Keratinocyte (primary cell): Measurements from ENCODE around the gene FAM124A. TPM values are rescaled to one million over a fixed set of nuclear protein-coding genes. Genes with fewer than 3 reads are reported as not detected.

Experiments
- DNase-seq: peaks from one replicate; pipeline ENCODE4 v3.0.0-alpha.2; 2011; ENCODE audit warnings: low read depth, missing footprints, low spot score
- FAIRE-seq: peaks from 2 replicates; lab custom pipeline; 2011; peaks lifted over from hg19 to GRCh38; lab: Jason Lieb, UNC
- H2AFZ ChIP-seq: 2 replicates; pipeline ENCODE4 v1.6.0; 2012; ENCODE audit warnings: low read length, control low read depth, inconsistent platforms; ENCODE audit not compliant: control insufficient read depth
- H3K27ac ChIP-seq: 2 replicates; pipeline ENCODE4 v1.5.1; 2011; ENCODE audit warnings: low read length; ENCODE audit not compliant: control insufficient read depth, insufficient read depth
- H3K27me3 ChIP-seq: 3 replicates; pipeline ENCODE4 v1.6.0; 2011; ENCODE audit warnings: low read length; ENCODE audit not compliant: control insufficient read depth, insufficient read depth; ENCODE audit errors: extremely low read depth
- H3K36me3 ChIP-seq, 2 experiments: 2 replicates in 1 of 2; 3 replicates in 1 of 2; pipeline ENCODE4 v1.5.1; 2011; ENCODE audit warnings: low read length in 2 of 2, mild to moderate bottlenecking in 1 of 2; ENCODE audit not compliant: control insufficient read depth in 2 of 2, insufficient read depth in 2 of 2; ENCODE audit errors: extremely low read depth in 1 of 2
- H3K4me1 ChIP-seq: 3 replicates; pipeline ENCODE4 v1.5.1; 2011; ENCODE audit warnings: low read length; ENCODE audit not compliant: control insufficient read depth, insufficient read depth; ENCODE audit errors: extremely low read depth
- H3K4me2 ChIP-seq: 3 replicates; pipeline ENCODE4 v1.6.0; 2011; ENCODE audit warnings: low read depth, low read length; ENCODE audit not compliant: control insufficient read depth, insufficient read depth; ENCODE audit errors: extremely low read depth
- H3K4me3 ChIP-seq, 3 experiments: fragments of 200-600 bp in 1 of 3; sonication (generic) in 1 of 3; 2 replicates in 2 of 3; 3 replicates in 1 of 3; pipeline ENCODE4 v1.5.1; 2011 to 2016; ENCODE audit warnings: low read length in 3 of 3, mild to moderate bottlenecking in 3 of 3, control low read depth in 2 of 3, inconsistent platforms in 1 of 3, low read depth in 1 of 3, mixed read lengths in 1 of 3, mixed run types in 1 of 3, moderate library complexity in 1 of 3; ENCODE audit not compliant: control insufficient read depth in 2 of 3, insufficient read depth in 2 of 3; ENCODE audit errors: extremely low read depth in 1 of 3
- H3K79me2 ChIP-seq: 2 replicates; pipeline ENCODE4 v1.6.0; 2012; ENCODE audit warnings: low read length; ENCODE audit not compliant: control insufficient read depth, insufficient read depth
- H3K9ac ChIP-seq: 3 replicates; pipeline ENCODE4 v1.6.0; 2011; ENCODE audit warnings: low read length; ENCODE audit not compliant: control insufficient read depth, insufficient read depth; ENCODE audit errors: extremely low read depth
- H3K9me1 ChIP-seq: 3 replicates; pipeline ENCODE4 v1.6.0; 2011; ENCODE audit warnings: low read length; ENCODE audit not compliant: control insufficient read depth, insufficient read depth; ENCODE audit errors: extremely low read depth
- H3K9me3 ChIP-seq: 2 replicates; pipeline ENCODE4 v1.5.1; 2012; ENCODE audit warnings: low read depth, low read length; ENCODE audit not compliant: control insufficient read depth
- H4K20me1 ChIP-seq: 3 replicates; pipeline ENCODE4 v1.6.0; 2011; ENCODE audit warnings: low read length; ENCODE audit not compliant: control insufficient read depth, insufficient read depth; ENCODE audit errors: extremely low read depth
- EZH2 ChIP-seq: IDR thresholded peaks from one replicate; pipeline ENCODE4 v1.6.1; 2012; ENCODE audit warnings: inconsistent platforms, mild to moderate bottlenecking, low read length, moderate library complexity
- dilution Hi-C: fragments of 300-500 bp; cut with MboI; formaldehyde crosslinking; loops from one replicate; pipeline ENCODE4 v1.7.0; 2020; ENCODE audit warnings: low sequenced_read_pairs; ENCODE audit not compliant: extremely low pct_ligation_motif_present
- polyA plus RNA-seq, 5 experiments: library from polyadenylated mRNA; depleted of rRNA in 3 of 5; stranded (reverse) in 3 of 5; stranded (forward) in 1 of 5; unstranded in 1 of 5; fragments of >200 nt; gene quantifications; 1 replicate in 1 of 5; 2 replicates in 3 of 5; 3 replicates in 1 of 5; pipeline versions ENCODE4 v1.2.1 to v1.2.3, GENCODE V29; 2011 to 2012; ENCODE audit warnings: missing spikeins in 2 of 5, low read depth in 1 of 5, low replicate concordance in 1 of 5
- TF ChIP-seq, protein P1 (sequence below), 3 experiments: IDR thresholded peaks in 1 of 3; conservative IDR thresholded peaks in 1 of 3; optimal IDR thresholded peaks in 1 of 3; 2 replicates in 2 of 3; 3 replicates in 1 of 3; pipeline versions ENCODE3 to v1.5.1; 2011; ENCODE audit warnings: low read length in 3 of 3, mild to moderate bottlenecking in 3 of 3, moderate library complexity in 2 of 3, control low read depth in 1 of 3, inconsistent platforms in 1 of 3; ENCODE audit not compliant: insufficient read depth in 2 of 3; ENCODE audit errors: extremely low read depth in 1 of 3

FAM124A gene
- polyA plus RNA-seq, 1 donor (not counting 4 experiments of a cell fraction or from before 2014, with no cell fraction given), result 0.05 TPM

DNA sequence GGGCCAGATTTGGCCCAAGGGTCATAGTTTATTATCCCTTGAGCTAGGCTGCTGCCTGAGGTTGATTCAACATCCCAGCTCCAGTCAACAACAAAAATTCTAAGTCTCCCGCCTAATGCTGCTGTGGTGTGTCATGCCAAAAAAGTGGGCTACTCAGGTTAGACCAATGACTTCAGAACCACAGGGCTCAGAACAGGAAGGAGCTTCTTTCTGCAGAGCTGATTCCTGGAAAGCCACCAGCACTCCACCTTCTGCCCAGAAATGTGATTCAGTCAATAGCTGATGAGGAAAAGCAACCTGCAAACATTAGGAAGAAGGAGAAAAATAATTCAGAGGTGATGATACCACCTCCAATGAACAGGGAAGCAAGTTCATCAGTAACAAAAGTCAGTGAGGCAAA lies 61.2 kb downstream of the FAM124A start:
- H3K27me3 ChIP-seq, result no peaks in the 10 kb centered on the region
- H3K4me2 ChIP-seq, result no peak overlapping the region
- dilution Hi-C loops, result no loop called here
- H3K9me1 ChIP-seq, result no peaks in the 10 kb centered on the region
- no peaks in the 10 kb centered on the region for H3K9me3 ChIP-seq
- no peaks in the 10 kb centered on the region for H4K20me1 ChIP-seq
- DNase-seq (no peak), FAIRE-seq (no peak)
- no peak for TF ChIP-seq EZH2
- TF ChIP-seq, protein P1, sequence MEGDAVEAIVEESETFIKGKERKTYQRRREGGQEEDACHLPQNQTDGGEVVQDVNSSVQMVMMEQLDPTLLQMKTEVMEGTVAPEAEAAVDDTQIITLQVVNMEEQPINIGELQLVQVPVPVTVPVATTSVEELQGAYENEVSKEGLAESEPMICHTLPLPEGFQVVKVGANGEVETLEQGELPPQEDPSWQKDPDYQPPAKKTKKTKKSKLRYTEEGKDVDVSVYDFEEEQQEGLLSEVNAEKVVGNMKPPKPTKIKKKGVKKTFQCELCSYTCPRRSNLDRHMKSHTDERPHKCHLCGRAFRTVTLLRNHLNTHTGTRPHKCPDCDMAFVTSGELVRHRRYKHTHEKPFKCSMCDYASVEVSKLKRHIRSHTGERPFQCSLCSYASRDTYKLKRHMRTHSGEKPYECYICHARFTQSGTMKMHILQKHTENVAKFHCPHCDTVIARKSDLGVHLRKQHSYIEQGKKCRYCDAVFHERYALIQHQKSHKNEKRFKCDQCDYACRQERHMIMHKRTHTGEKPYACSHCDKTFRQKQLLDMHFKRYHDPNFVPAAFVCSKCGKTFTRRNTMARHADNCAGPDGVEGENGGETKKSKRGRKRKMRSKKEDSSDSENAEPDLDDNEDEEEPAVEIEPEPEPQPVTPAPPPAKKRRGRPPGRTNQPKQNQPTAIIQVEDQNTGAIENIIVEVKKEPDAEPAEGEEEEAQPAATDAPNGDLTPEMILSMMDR (optimal IDR thresholded peaks at IDR 0.05 in 1 of 3, IDR thresholded peaks at IDR 0.05 in 1 of 3, conservative IDR thresholded peaks at IDR 0.05 in 1 of 3; ENCODE audit: extremely low read depth in 1 of 3, insufficient read depth in 2 of 3, low read length in 3 of 3), result no peak
- no peaks in the 10 kb centered on the region for H3K79me2 ChIP-seq
- H2AFZ ChIP-seq, result no peak overlapping the region
- no peak overlapping the region for H3K27ac ChIP-seq
- H3K4me3 ChIP-seq, result no peak overlapping the region
- H3K9ac ChIP-seq, result no peak overlapping the region
- H3K4me1 ChIP-seq, result no peaks in the 10 kb centered on the region
- H3K36me3 ChIP-seq, result no peaks in the 10 kb centered on the region

DNA sequence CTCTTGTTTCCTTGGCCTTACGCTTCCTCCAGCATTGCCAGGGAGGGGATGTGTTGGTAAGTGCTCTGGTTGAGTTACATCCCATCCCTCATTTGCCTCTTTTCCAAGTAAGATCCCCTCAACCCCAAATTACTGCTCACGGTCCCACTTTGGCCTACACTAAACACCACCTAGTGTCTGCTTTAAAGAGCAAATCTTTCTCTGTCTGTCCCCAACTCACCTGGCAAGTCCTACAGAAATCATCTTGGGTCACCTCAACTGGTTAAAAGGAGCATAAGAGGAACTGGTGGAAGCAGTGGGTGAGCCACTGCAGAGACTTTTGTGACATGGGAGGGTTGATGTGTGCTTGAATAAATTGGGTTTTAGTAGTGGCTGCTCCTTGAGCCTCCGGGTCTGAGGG lies 62.1 kb downstream of the FAM124A start:
- TF ChIP-seq, protein P1 (optimal IDR thresholded peaks at IDR 0.05 in 1 of 3, IDR thresholded peaks at IDR 0.05 in 1 of 3, conservative IDR thresholded peaks at IDR 0.05 in 1 of 3; ENCODE audit: extremely low read depth in 1 of 3, insufficient read depth in 2 of 3, low read length in 3 of 3), result no peak
- FAIRE-seq, result no peak
- no peak overlapping the region for H3K4me2 ChIP-seq
- no peak for DNase-seq
- no peaks in the 10 kb centered on the region for H3K36me3 ChIP-seq
- H3K27me3 ChIP-seq, result no peaks in the 10 kb centered on the region
- H3K4me3 ChIP-seq, result no peak overlapping the region
- no peaks in the 10 kb centered on the region for H3K9me1 ChIP-seq
- no peaks in the 10 kb centered on the region for H3K4me1 ChIP-seq
- H3K27ac ChIP-seq, result no peak overlapping the region
- H3K79me2 ChIP-seq, result no peaks in the 10 kb centered on the region
- no peaks in the 10 kb centered on the region for H4K20me1 ChIP-seq
- no peaks in the 10 kb centered on the region for H3K9me3 ChIP-seq
- H3K9ac ChIP-seq, result no peak overlapping the region
- no peak overlapping the region for H2AFZ ChIP-seq
- dilution Hi-C loops, result no loop called here
